DND-41 (cell line): ENCODE data around the gene MYG1.

Experiments
- ATAC-seq: fragments of 200-7000 bp; cut with Tn5 transposase; 3 replicates; pipeline ENCODE4 v1.9.1; 2021; ENCODE audit warnings: low read depth; ENCODE audit not compliant: insufficient read depth
- DNase-seq: peaks from one replicate; pipeline ENCODE4 v3.0.0-alpha.2; 2020
- H2AFZ ChIP-seq: 2 replicates; pipeline ENCODE4 v1.6.0; 2012; ENCODE audit warnings: low read depth, low read length
- H3K27ac ChIP-seq: 2 replicates; pipeline ENCODE4 v1.5.1; 2012; ENCODE audit warnings: low read length, inconsistent platforms
- H3K27me3 ChIP-seq: fragments of 200-600 bp; sonication (generic); 2 replicates; pipeline ENCODE4 v1.6.0; 2012; ENCODE audit warnings: low read length, mild to moderate bottlenecking, inconsistent platforms; ENCODE audit not compliant: insufficient read depth, poor library complexity
- H3K36me3 ChIP-seq: 2 replicates; pipeline ENCODE4 v1.5.1; 2012; ENCODE audit warnings: low read length, inconsistent platforms; ENCODE audit not compliant: insufficient read depth
- H3K4me1 ChIP-seq: 2 replicates; pipeline ENCODE4 v1.5.1; 2012; ENCODE audit warnings: mild to moderate bottlenecking, low read length; ENCODE audit not compliant: insufficient read depth
- H3K4me2 ChIP-seq: 2 replicates; pipeline ENCODE4 v1.6.0; 2012; ENCODE audit warnings: mild to moderate bottlenecking, moderate library complexity, low read length, inconsistent platforms; ENCODE audit not compliant: insufficient read depth
- H3K4me3 ChIP-seq, 2 experiments: fragments of 200-600 bp in 1 of 2; shearing (Covaris generic) in 1 of 2; 2 replicates each; pipeline ENCODE4 v1.5.1; 2012 to 2016; ENCODE audit warnings: inconsistent platforms in 2 of 2, low read length in 2 of 2, mild to moderate bottlenecking in 2 of 2, low read depth in 1 of 2, moderate library complexity in 1 of 2
- H3K79me2 ChIP-seq: 2 replicates; pipeline ENCODE4 v1.6.0; 2012; ENCODE audit warnings: low read length, inconsistent platforms; ENCODE audit not compliant: insufficient read depth
- H3K9ac ChIP-seq: 2 replicates; pipeline ENCODE4 v1.6.0; 2012; ENCODE audit warnings: low read depth, mild to moderate bottlenecking, inconsistent platforms, low read length, moderate library complexity
- H3K9me3 ChIP-seq: 2 replicates; pipeline ENCODE4 v1.5.1; 2012; ENCODE audit warnings: low read length, moderate library complexity, mild to moderate bottlenecking, inconsistent platforms; ENCODE audit not compliant: insufficient read depth, severe bottlenecking
- H4K20me1 ChIP-seq: 2 replicates; pipeline ENCODE4 v1.6.0; 2012; ENCODE audit warnings: low read length; ENCODE audit not compliant: insufficient read depth
- EZH2 ChIP-seq: IDR thresholded peaks from 3 replicates; pipeline ENCODE4 v1.6.1; 2012; ENCODE audit warnings: borderline replicate concordance, low read depth, mild to moderate bottlenecking, moderate library complexity, low read length, inconsistent platforms; ENCODE audit not compliant: severe bottlenecking
- TF ChIP-seq, protein P1 (sequence below): IDR thresholded peaks from 2 replicates; pipeline ENCODE4 v1.5.1; 2012; ENCODE audit warnings: borderline replicate concordance, low read length, moderate library complexity, mild to moderate bottlenecking; ENCODE audit not compliant: poor library complexity, severe bottlenecking; ENCODE audit errors: extremely low read depth

Gene MYG1

DNA sequence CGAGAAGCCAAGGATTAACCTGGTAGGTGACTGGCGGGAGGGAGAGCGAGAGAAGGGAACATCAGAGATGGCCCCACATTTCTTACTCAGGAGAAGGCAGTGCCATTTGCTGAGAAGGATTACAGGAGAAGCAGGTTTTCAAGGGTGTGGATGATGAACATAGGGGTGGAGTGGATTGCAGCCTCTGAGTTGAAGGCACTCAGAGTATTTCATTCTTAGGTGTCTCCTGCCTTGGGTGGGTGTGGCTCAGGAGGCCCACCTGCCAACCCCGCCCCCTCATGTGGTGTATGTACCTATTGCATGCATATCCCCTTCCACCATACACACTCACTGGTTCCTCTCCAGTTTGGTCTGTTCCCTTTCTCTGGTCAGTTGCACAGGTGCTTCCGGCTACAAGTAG lies 25.1 kb upstream of the MYG1 start:
- Histone ChIP-seq H3K4me3 (no peak overlapping the region), H3K79me2 (peaks cover 26% of the 10 kb centered on the region), H3K9ac (no peak overlapping the region), H3K4me1 (peaks cover 23% of the 10 kb centered on the region), H3K4me2 (no peak overlapping the region), H2AFZ (no peak overlapping the region), H3K9me3 (no peaks in the 10 kb centered on the region), H3K27ac (no peak overlapping the region), H3K36me3 (peaks cover 89% of the 10 kb centered on the region), H3K27me3 (no peaks in the 10 kb centered on the region), H4K20me1 (peaks cover 16% of the 10 kb centered on the region; the same call in 1 of the 2 replicates)
- ATAC-seq (no peak), DNase-seq (no peak)
- TF ChIP-seq EZH2 = no peak
- TF ChIP-seq, protein P1, sequence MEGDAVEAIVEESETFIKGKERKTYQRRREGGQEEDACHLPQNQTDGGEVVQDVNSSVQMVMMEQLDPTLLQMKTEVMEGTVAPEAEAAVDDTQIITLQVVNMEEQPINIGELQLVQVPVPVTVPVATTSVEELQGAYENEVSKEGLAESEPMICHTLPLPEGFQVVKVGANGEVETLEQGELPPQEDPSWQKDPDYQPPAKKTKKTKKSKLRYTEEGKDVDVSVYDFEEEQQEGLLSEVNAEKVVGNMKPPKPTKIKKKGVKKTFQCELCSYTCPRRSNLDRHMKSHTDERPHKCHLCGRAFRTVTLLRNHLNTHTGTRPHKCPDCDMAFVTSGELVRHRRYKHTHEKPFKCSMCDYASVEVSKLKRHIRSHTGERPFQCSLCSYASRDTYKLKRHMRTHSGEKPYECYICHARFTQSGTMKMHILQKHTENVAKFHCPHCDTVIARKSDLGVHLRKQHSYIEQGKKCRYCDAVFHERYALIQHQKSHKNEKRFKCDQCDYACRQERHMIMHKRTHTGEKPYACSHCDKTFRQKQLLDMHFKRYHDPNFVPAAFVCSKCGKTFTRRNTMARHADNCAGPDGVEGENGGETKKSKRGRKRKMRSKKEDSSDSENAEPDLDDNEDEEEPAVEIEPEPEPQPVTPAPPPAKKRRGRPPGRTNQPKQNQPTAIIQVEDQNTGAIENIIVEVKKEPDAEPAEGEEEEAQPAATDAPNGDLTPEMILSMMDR = no peak

DNA sequence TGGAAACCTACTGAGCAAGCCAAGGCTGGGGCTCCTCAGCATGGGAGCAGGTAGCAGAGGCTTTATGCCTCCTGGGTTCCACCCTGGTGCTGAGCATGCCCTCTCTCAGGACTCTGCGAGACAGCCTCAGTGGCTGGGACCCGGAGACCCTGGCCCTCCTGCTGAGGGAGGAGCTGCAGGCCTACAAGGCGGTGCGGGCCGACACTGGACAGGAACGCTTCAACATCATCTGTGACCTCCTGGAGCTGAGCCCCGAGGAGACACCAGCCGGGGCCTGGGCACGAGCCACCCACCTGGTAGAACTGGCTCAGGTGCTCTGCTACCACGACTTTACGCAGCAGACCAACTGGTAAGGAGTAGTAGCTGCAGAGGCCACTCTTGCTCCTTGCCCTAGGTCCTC lies 23.0 kb upstream of the MYG1 start:
- H2AFZ ChIP-seq = no peak overlapping the region
- H3K9ac ChIP-seq = no peak overlapping the region
- peaks cover 9% of the 10 kb centered on the region; the same call in 1 of the 2 replicates for H3K79me2 ChIP-seq
- 0 out of 2 replicates have a peak, but pooled peaks cover 3% of the 10 kb centered on the region for H4K20me1 ChIP-seq
- no peaks in the 10 kb centered on the region for H3K27me3 ChIP-seq
- ATAC-seq = no peak
- H3K9me3 ChIP-seq = no peaks in the 10 kb centered on the region
- TF ChIP-seq, protein P1 = no peak
- TF ChIP-seq EZH2 = no peak
- H3K4me1 ChIP-seq = 0 out of 2 replicates have a peak, but pooled peaks cover 4% of the 10 kb centered on the region
- no peak overlapping the region for H3K4me3 ChIP-seq
- H3K4me2 ChIP-seq = no peak overlapping the region
- H3K27ac ChIP-seq = no peak overlapping the region
- DNase-seq = no peak
- peaks cover 88% of the 10 kb centered on the region for H3K36me3 ChIP-seq

DNA sequence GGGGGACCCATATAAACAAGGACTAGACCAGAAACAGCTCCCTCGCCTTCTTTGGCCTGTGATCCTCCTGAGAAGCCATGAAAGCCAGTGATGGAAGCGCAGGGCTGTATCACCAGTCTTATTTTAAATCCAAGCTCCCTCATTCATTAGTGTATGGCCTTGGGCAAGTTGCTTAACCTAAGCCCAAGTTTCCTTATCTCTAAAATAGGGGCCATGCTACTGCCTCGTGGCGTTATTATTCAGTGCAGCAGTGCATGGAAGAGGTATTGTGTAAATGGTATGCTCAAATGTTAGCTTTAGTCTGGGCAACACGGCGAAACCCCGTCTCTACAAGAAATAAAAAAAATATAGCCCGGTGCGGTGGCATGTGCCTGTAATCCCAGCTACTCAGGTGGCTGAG lies 21.5 kb upstream of the MYG1 start:
- no peaks in the 10 kb centered on the region for H3K79me2 ChIP-seq
- ATAC-seq = no peak
- no peak overlapping the region for H3K4me2 ChIP-seq
- H3K4me1 ChIP-seq = no peaks in the 10 kb centered on the region
- no peak for TF ChIP-seq EZH2
- TF ChIP-seq, protein P1 = no peak
- no peak overlapping the region for H3K4me3 ChIP-seq
- H3K27me3 ChIP-seq = no peaks in the 10 kb centered on the region
- H3K9me3 ChIP-seq = no peaks in the 10 kb centered on the region
- no peak overlapping the region for H2AFZ ChIP-seq
- no peak overlapping the region for H3K9ac ChIP-seq
- H3K36me3 ChIP-seq = peaks cover 91% of the 10 kb centered on the region
- H4K20me1 ChIP-seq = 0 out of 2 replicates have a peak, but pooled peaks cover 3% of the 10 kb centered on the region
- no peak for DNase-seq
- no peak overlapping the region for H3K27ac ChIP-seq

DNA sequence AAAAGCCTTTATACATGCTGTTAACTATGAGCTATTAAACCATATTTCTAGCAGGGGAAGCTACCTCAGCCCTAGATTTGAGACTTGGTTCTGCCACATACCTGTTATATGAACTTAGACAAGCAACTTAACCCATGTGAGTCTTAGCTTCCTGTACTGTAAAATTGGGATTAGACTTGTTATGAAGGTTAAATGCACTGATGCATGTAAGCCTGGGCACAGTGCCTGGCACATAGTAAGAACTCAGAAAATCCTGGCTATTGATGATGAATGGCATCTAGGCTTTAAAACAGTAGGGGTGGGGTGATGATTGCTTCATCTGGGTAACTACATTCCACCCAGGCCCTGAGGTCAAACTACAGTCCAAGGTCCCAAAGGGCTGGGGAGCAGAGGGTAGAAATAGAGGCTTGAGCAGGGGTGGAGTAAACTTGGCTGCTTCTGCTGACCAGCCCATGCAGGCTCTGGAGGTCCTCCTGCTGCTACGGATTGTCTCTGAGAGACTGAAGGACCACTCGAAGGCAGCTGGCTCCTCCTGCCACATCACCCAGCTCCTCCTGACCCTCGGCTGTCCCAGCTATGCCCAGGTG lies 20.1 kb upstream of the MYG1 start:
- Histone ChIP-seq H3K4me3 (no peak overlapping the region), H3K9me3 (no peaks in the 10 kb centered on the region), H3K27me3 (no peaks in the 10 kb centered on the region), H2AFZ (no peak overlapping the region), H3K79me2 (no peaks in the 10 kb centered on the region), H3K36me3 (peaks cover 96% of the 10 kb centered on the region), H3K27ac (no peak overlapping the region), H4K20me1 (0 out of 2 replicates have a peak, but pooled peaks cover under 1% of the 10 kb centered on the region), H3K4me2 (no peak overlapping the region), H3K4me1 (no peaks in the 10 kb centered on the region), H3K9ac (no peak overlapping the region)
- no peak for DNase-seq
- ATAC-seq = no peak
- TF ChIP-seq EZH2 = no peak
- TF ChIP-seq, protein P1 = no peak
